GM19238 (cell line): ENCODE results near the gene KCNAB1.
A peak's percentile ranks its signal among the peaks of the same experiment; 100 is the strongest.

Source experiments
- DNase-seq: peaks from one replicate; pipeline ENCODE4 v3.0.0; 2011; ENCODE audit warnings: low spot score; ENCODE audit not compliant: insufficient read length

KCNAB1 gene

DNA sequence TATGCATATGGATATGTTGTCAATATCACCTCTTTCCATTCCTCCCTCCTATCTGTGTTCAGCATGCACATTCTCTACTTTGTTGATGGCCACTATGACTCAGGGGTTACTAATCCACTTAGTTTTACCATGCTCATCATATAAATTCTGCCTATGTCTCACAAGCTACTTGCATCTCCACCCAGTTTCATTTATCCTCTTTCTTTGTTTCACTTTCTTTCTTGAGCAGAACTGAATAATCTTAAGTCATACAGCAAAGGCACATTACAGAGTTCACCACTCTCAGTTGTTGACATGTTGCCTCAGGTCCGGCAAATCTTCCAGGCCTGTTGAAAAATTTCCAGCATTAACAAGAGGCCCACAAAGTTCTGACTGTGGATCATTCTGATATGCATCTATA is 363.0 kb downstream of the KCNAB1 start:
- peak; percentile 20 for DNase-seq

DNA sequence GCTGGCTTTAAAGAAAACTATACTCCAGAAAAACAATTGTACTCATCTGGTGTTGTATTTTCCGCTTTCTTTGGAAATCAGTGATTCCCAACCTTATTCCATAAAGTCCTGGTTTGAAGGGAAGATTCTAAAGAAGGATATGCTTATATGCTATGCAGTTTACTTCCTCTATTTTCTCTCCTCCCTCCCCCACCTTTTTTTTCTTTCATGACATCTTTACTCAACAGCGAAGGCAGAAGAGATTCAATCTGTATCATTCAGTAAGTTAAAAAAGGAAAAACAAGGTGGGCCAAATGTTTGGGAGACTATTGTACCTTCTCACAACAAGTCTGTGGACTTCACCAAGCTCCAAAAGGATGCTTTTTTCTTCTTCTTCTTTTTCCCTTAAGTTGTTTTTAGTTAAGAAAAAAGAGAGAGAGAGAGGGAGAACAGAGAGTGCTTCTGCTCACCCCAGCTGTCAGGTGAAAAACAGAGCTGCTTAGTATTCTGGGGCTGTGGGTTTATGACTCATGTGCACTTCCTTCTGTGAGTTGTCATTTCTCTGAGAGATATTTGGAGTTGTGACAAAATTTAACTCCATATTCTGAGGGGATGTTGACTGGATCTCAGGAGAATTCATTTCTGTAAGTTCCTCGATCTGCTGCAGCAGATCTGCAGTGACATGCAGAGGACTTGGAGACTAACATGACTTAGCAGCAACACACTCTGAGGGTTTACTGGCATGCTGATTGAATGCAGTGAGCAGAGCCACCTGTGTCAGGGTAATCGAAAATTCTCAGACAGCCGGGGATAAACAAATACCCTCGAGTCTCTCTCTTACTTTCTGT is 363.8 kb downstream of the KCNAB1 start:
- DNase-seq: no peak

DNA sequence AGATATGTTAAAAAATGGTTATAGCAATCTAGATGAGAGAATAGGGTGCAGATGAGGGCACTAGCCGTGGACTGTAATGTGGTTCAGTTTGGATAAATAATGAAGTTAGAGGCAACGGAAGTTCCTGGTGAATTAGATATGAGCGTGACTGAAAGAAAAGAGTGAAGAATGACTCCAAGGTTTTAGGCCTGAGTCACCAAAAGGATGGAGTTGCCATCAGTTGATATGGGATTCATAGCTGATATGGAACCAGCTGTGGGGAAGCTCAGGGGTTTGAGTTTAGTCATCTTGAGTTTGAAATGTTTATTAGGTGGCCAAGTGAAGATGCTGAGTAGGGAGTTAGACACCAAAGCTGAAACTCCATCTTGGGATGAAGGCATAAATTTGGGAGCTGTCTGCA is 368.4 kb downstream of the KCNAB1 start:
- no peak for DNase-seq

DNA sequence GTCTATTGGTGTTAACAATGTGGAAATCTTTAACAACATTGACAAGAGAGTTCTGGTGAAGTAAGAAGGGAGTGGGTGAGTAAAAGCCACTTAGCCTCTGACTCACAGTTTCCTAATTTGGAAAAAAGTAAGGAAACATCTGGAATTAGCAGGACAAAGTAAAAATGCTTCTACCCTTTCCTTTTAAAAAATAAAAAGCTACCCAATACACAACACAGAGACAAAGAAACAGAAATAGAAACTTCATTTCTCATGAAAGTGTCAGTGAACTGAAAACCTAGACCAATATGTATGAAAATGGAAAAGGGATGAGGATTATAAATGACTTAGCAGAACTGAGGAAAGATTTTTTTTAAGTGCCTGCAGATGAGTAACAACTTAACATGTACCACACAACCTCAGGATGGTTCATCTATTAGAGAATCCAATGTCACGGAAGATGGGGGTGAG is 369.1 kb downstream of the KCNAB1 start:
- no peak for DNase-seq

DNA sequence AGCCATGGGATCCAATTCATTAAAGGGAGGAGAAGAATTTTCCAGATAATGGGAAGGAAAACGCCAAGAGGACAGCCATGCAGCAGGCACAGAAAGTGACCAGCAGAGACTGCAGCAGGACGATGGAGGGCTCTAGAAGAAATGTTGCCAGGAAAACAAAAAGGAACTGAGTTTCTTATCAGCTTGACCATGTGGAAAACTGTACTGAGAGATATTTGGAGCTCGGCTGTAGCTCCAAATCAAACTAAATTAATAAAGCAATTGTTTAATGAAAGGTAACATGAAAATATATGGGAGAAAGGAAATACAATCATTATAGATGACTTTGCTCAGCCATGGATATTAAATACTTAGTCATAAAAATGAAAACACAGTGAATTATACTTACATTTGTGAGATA is 370.8 kb downstream of the KCNAB1 start:
- DNase-seq: no peak

DNA sequence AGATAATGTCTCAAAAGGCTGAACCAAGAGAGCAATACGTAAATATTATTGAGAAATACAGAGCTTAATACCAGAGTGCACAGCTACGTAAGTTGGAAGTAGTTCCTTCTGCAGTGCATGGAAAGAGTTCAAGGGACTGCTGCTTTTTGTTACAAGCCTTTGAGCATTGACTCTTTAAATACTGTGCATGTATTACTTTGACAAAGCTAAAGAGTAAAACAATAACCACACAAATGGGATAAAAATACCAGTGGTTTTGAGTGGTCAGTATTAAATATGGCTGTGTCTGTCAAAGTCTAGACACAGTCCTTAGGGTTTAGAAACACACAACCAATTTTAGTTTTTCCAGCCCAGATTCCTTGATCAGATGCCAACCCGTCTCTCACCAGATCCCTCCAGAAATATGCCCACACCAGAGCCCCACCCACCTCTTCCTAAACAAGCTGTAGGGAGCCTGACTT is 372.5 kb downstream of the KCNAB1 start:
- DNase-seq: no peak

DNA sequence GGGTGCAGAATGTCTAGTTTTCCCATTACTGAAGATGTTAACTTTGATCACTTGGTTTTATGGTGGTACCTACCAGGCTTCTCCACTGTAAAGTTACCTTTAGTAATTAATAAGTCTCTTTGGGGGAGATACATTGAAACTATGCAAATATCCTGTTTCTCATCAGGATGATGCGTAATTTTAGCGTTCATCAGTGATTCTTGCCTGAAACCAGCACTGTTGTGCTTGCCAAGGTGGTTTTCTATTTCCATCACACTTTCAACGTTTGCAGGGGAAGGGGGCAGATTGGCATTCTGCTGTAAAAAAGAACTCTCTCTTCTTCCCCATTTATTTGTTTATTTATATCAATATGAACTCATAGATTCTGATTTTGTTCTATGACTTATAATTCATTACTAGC is 373.5 kb downstream of the KCNAB1 start:
- no peak for DNase-seq

DNA sequence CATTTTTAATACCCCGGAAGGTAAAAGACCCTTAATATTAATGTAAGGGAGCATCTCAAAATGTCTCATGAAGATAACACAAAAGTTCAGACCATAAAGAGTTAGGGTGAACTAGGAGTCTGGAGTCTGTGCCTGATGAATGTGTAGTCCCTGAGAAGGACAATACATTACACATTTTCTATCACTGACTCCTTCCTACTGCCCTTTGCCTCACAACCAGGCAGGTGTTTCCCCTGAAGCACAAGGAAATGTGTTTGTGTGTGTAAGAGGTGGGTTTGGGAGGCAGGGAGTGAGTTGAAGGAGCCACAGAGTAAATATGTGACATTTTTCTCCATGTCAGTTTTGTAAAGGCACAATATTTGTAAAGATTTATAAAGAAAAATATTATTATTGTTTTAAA is 375.4 kb downstream of the KCNAB1 start:
- DNase-seq: no peak

DNA sequence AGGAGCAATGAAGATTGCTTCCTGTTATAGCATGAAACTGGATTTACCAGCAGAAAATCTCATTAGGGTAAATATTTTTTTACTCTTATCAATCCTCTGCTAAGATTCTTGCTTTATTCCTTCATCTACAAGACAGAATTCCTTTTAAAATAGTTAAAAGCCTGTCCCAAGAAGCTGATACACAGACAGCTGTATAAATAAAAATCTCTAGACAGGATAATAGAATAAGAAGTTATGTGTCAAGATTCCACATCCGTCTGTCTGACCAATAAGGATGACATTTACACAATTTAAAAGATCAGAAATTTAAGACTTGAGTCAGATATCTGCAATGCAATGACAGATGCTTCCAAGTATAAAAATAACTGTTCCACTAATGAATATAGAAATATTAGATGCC is 376.9 kb downstream of the KCNAB1 start:
- no peak for DNase-seq

DNA sequence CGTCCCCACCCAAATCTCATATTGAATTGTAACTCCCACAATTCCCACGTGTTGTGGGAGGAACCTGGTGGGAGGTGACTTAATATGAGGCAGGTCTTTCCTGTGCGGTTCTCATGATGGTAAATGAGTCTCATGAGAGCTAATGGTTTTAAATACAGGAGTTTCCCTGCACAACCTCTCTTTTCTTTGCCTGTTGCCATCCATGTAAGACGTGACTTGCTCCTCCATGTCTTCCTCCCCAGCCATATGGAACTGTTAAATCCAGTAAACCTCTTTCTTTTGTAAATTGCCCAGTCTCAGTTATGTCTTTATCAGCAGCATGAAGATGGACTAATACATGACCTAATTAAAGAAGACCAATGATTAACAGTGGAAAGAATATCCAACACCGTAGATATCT is 377.9 kb downstream of the KCNAB1 start:
- DNase-seq: no peak

DNA sequence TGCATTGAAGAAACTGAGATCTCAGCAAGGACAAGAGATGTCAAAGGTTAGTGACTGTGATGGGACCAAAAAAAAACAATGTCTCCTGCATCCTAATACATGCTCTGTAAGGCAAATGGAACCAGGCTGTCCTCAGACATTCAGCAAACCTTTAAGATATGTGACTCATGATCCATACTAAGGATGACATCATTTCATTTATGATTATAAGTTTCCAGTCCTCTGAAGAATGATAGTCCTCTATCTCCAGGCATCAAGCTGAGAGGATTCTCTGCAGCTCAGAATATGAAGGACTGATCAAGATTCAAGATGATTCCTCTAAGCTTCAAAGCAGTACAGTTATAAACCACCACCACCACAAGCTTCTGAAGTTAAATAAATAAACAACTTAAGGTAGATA is 386.9 kb downstream of the KCNAB1 start:
- no peak for DNase-seq

DNA sequence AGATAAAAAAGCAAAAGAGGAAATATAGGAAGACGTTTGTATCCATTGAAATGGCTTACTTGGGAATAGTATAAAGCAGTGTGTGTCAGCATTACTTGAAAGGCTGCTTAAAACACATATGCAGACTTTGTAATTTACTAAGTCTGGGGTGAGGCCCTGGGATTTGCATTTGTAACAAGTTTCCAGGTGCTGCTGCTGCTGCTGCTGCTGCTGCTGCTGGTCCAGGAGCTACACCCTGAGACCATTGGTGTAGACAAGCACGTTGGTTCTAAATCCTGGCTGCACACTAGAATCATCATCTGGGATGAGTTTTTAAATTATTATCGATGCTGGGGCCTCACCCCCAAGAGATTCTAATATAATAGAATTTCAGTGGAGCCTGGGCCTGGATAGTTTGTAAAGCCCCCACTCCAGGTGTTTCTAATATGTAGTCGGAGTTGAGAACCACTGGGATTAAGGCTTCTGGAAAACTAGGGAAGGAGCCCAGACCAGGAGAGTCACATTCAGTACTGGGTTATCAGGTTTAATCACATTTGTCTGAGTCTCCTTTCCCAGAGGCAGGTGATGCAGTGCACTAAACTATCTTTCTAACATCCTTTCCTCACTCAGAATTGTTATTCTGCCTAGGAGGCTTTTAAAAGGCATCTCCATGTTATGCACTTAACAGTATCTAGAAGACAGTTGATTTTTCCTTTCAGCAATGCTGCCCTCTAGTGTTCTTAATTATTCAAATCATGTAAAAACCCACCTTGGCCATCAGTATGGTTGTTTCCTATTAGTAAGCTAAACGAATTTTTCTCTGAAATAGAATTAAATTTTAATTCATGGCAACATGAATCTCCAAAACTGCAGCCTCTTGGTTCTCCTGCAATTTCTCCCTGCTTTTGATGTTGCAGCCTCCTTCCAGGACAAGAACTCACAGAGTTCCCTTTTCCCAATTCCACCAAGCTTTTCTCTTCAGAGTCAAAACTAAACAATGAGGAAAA is 389.1 kb downstream of the KCNAB1 start:
- DNase-seq: peak; percentile 25

DNA sequence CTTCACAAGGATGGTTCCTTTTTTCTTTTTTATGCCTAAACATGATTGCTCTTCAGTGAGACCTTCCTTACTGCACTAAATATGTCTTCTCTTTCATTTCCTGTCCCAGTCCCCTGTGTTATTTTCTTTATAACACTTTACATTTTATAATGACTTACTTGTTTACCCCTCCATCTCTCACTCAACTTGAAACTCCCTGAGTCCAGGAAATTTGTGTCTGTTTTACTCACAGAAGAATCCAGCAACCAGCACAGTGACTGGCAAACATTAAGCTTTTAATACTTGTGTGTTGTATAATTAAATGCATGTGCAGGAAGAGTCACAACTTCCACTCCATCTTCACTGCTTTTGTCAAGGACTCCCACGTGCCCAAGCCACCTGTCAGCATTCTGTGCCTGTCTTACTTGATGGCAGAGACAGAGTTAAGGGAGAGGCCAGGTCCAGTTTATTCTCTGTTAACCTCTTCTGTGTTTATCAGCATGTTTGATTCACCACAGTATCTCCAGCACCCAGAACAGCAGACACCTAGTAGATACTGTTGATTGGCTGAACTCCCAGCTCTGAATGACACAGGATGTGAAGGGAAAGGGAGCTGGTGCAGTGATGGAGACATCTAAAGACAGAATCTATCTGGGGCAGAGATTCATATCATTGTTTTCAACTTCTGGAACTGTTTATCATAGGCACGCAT is 391.8 kb downstream of the KCNAB1 start:
- DNase-seq: no peak

DNA sequence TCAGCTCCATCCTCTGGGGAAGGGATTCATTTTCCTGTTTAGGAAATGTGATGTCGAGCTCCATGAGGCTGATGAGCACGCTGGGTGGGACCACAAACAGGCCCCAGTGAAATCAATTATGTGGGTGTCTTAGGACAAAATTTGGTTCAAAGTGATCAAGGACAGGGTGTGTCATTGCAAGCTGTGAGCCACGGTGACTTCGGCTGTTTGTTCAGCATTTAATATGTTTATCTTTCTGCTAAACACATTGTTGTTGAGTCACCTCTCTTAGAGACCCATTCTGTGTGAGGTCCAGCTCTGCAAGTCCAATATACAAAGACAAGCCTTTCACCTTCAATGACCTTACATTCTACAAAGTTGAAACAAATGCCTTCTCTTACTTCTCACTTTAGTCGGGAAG is 393.2 kb downstream of the KCNAB1 start:
- no peak for DNase-seq

DNA sequence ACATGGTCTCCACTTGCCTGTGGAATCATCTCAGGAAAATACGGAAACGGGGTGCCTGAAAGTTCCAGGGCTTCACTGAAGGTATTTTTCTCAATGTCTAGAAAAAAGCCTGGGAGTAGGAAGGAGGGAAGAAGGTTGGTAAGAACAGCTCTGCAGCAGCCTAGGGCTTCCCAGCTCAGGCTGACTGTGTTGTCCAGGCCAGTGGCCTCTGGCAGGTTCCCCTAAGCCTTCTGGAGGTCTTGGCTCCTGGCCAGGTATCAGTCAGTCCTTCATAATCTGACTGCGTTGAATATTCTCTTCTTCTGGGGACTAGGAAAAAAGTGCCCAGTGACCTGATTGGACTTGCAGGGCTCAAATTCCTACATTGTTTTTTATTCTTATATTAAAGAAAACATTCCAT is 395.9 kb downstream of the KCNAB1 start:
- no peak for DNase-seq

DNA sequence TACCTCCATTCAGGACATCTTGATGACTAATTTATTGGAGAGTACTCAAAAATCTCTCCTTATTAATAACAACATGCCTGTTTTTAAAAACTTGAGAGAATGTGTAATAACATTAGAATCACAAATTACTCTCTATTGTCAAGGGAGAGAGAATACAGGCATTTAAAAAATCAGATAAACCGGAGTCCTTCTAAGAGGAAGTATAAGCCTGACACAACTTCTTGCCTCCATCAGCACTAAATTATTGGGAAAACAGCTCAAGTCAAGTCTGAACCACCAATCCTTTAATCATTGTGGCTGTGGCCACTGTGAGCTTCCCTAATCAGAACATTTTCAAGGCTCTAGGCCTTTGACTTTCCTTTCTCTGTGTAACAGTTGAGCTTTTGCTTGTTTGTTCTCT is 396.6 kb downstream of the KCNAB1 start:
- no peak for DNase-seq

DNA sequence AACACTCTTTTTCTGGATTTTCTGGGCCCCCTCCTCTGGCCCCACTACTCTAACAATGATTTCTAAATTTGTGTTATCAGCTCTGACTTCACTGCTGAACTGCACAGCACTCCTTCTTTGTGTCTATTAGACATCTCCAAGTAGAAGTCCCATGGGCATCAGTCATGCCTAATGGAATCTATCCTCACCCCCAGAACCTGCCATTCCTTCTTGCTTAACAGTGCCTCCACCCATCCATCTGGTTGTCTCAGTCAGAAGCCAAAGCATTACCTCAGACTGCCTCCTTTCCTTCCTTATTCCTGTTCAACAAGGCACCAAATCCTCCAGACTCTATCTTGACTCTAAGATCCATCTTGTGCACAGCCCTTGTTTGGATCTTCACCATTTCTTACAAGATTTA is 398.3 kb downstream of the KCNAB1 start:
- DNase-seq: no peak

DNA sequence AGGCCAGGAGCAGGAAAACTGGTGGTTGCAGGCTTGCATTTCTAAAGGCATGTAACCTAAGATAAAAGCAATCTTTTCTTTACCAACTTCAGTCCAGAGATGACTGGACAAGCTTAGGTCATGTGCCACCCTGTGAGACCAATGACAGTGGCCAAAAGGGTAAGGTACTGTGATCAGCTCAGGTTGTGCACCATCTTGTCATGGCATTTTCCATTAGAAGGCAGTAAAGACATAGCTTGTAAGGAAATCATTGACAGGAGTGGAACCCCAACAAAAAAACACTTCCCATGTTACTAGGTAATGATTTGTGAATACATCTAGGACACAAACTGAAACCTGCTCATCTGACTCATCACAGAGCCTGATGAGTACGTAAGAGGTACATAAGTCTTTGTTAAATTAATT is 399.4 kb downstream of the KCNAB1 start:
- no peak for DNase-seq

DNA sequence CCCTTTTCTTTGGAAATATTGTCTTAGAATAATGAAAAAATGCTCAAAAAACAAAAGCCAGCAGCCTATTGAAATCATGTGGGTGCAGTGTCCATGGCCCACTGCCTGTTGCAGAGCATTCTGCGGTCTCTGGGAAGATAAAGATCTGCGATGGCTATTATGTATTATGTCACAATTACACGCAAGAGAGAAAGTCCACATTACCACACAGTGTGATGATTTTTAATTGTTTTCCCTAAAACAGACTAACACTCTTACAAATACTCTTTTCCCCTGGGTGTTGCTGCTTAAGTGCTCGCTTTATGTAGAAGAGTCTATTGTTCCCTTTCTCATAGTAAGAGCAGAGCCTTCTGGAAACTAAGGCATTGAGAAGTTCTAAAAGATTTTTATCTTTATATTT is 402.3 kb downstream of the KCNAB1 start:
- DNase-seq: no peak

DNA sequence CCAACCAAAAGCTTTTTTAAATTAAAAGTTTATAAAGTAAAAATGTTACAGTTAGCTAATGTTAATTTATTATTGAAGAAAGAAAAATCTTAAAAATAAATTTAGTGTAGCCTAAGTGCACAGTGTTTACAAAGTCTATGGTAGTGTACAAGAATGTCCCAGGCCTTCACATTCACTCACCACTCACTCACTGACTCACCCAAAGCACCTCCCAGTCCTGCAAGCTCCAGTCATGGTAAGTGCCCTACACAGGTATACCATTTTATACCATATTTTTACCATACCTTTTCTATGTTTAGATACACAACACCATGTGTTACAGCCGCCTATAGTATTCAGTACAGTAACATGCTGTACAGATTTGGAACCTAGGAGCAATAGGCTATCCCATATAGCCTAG is 405.4 kb downstream of the KCNAB1 start:
- no peak for DNase-seq

DNA sequence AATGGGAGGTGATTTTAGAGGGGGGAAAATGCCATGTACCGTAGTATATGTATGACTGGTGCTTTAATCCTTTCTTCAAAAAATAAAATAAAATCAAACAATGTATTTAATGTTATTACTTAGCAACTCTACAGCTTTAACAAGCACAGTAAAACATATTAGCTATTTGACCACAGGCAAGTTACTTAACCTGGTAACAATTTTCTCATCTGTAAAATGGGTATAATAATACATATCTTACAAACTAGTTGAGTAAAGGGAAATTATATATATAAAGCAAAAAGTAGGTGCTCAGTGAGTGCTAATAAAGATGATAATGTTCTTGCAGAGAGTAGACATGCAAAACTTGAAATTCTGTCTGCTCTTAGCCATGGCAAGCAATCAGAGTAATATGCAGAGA is 406.7 kb downstream of the KCNAB1 start:
- no peak for DNase-seq

DNA sequence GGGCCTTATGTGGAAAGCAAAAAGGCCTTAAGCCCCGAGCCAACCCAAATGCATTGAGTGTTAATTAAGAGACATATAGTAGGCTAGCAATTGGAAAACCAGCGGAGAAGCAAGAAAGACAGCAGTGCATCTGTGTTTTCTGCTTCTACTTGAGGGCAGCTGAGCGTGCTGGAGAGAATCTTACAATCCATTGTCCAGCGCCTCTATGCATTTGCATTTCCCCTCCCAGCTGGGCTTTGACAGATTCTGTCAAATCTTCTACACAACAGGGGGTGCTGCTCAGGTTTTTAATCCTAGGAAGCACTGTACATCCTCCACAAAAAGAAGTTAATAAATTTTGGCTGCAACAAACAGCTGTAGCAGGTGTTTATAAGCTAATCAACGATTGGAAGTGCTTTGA is 410.6 kb downstream of the KCNAB1 start:
- DNase-seq: no peak
